ENCODE results near the gene SLC27A3. TPM values are rescaled to one million over a fixed set of nuclear protein-coding genes. Genes with fewer than 3 reads are reported as not detected.

SLC27A3 gene
- total and polyA plus RNA-seq, 9 of the 15 experiments (the other 6 are each of a cell fraction or from before 2014, with no cell fraction given): 0.57 to 5.2 (median 2.8) TPM

DNA sequence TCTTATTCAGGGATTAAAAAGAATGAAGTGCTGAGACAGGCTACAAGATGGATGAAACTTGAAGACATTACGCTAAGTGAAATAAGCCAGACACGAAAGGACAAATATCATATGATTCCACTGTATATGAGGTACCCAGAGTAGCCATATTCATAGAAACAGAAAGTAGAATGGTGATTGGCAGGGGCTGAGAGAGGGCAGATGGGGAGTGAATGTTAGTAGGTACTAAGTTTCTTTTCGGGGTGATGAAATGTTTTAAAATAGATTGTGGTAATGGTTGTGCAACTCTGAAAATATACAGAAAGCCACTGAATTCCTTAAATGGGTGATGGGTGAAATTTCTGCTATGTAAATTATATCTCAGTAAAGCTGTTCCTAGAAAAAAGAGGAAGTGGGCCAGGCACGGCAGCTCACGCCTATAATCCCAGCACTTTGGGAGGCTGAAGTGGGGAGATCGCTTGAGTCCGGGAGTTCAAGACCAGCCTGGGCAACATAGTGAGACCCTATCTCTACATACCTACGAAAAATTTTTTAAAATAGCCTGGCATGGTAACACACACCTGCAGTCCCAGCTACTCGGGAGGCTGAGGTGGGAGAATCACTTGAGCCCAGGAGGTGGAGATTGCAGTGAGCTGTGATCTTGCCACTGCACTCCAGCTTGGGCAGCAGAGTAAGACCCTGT, 15.9 kb downstream of the SLC27A3 start (continued):
- TF ChIP-seq ARNT (IDR thresholded peaks at IDR 0.05): no peak
- TF ChIP-seq FOXP4 (CRISPR knock-in tag; IDR thresholded peaks at IDR 0.05; ENCODE audit: borderline replicate concordance): no peak
- TF ChIP-seq ZNF121 (CRISPR knock-in tag; conservative IDR thresholded peaks at IDR 0.05): peak; percentile 86
- TF ChIP-seq, protein P1, sequence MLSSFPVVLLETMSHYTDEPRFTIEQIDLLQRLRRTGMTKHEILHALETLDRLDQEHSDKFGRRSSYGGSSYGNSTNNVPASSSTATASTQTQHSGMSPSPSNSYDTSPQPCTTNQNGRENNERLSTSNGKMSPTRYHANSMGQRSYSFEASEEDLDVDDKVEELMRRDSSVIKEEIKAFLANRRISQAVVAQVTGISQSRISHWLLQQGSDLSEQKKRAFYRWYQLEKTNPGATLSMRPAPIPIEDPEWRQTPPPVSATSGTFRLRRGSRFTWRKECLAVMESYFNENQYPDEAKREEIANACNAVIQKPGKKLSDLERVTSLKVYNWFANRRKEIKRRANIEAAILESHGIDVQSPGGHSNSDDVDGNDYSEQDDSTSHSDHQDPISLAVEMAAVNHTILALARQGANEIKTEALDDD (IDR thresholded peaks at IDR 0.05): no peak
- TF ChIP-seq SIN3A (IDR thresholded peaks at IDR 0.05; ENCODE audit: borderline replicate concordance in 2 of 2, control insufficient read depth in 1 of 2, low read depth in 2 of 2, low read length in 2 of 2): no peak
- no peak for TF ChIP-seq DACH1 (IDR thresholded peaks at IDR 0.05; ENCODE audit: partially characterized antibody)
- TF ChIP-seq, protein P2, sequence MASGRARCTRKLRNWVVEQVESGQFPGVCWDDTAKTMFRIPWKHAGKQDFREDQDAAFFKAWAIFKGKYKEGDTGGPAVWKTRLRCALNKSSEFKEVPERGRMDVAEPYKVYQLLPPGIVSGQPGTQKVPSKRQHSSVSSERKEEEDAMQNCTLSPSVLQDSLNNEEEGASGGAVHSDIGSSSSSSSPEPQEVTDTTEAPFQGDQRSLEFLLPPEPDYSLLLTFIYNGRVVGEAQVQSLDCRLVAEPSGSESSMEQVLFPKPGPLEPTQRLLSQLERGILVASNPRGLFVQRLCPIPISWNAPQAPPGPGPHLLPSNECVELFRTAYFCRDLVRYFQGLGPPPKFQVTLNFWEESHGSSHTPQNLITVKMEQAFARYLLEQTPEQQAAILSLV (tag; IDR thresholded peaks at IDR 0.05): no peak
- TF ChIP-seq JUND (IDR thresholded peaks at IDR 0.05; ENCODE audit: borderline replicate concordance, low read depth, low read length): no peak
- no peak for TF ChIP-seq JUND (tag; IDR thresholded peaks at IDR 0.05; ENCODE audit: borderline replicate concordance, low read depth, low read length)
- TF ChIP-seq, protein P3, sequence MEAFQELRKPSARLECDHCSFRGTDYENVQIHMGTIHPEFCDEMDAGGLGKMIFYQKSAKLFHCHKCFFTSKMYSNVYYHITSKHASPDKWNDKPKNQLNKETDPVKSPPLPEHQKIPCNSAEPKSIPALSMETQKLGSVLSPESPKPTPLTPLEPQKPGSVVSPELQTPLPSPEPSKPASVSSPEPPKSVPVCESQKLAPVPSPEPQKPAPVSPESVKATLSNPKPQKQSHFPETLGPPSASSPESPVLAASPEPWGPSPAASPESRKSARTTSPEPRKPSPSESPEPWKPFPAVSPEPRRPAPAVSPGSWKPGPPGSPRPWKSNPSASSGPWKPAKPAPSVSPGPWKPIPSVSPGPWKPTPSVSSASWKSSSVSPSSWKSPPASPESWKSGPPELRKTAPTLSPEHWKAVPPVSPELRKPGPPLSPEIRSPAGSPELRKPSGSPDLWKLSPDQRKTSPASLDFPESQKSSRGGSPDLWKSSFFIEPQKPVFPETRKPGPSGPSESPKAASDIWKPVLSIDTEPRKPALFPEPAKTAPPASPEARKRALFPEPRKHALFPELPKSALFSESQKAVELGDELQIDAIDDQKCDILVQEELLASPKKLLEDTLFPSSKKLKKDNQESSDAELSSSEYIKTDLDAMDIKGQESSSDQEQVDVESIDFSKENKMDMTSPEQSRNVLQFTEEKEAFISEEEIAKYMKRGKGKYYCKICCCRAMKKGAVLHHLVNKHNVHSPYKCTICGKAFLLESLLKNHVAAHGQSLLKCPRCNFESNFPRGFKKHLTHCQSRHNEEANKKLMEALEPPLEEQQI (IDR thresholded peaks at IDR 0.05): no peak
- TF ChIP-seq ZNF561 (CRISPR knock-in tag; conservative IDR thresholded peaks at IDR 0.05): no peak
- no peak for TF ChIP-seq C11orf30 (IDR thresholded peaks at IDR 0.05; ENCODE audit: low read depth)
- no peak for TF ChIP-seq SRSF3 (IDR thresholded peaks at IDR 0.05; ENCODE audit: insufficient read depth, low read length)
- 0 out of 2 replicates have a peak, but pooled peaks have one; percentile 18 for TF ChIP-seq NBN (IDR thresholded peaks at IDR 0.05; ENCODE audit: low read depth)
- TF ChIP-seq HNRNPH1 (optimal IDR thresholded peaks at IDR 0.05; ENCODE audit: low read depth, low read length): no peak
- TF ChIP-seq PHB (CRISPR knock-in tag; IDR thresholded peaks at IDR 0.05): no peak
- TF ChIP-seq SMAD3 (CRISPR knock-in tag; conservative IDR thresholded peaks at IDR 0.05): no peak
- no peak for TF ChIP-seq NFE2L1 (tag; IDR thresholded peaks at IDR 0.05; ENCODE audit: borderline replicate concordance, low read depth)
- no peak for TF ChIP-seq RHOXF2B (CRISPR knock-in tag; conservative IDR thresholded peaks at IDR 0.05)
- TF ChIP-seq RB1 (IDR thresholded peaks at IDR 0.05; ENCODE audit: low read depth): no peak
- TF ChIP-seq ZNF175 (CRISPR knock-in tag; IDR thresholded peaks at IDR 0.05; ENCODE audit: low read depth): peak; percentile 58; the same call in 1 of the 2 replicates
- no peak for TF ChIP-seq FOXA3 (CRISPR knock-in tag; conservative IDR thresholded peaks at IDR 0.05 in 1 of 2, IDR thresholded peaks at IDR 0.05 in 1 of 2)

Data from K562 (cell line).